ENCODE data around the gene ITPR3.

GRCh38 chr6:33725222-33725621 is 104.1 kb downstream of the ITPR3 start:
- TF ChIP-seq CTCF (conservative IDR thresholded peaks at IDR 0.05) (no peak), ZFX (IDR thresholded peaks at IDR 0.05) (no peak)

Data from C4-2B (cell line).